K562 (cell line): Measurements from ENCODE around the gene CUEDC2. TPM values are rescaled to one million over a fixed set of nuclear protein-coding genes. Genes with fewer than 3 reads are reported as not detected.

ENCODE experiments used
- ARID2 ChIP-seq: fragments of 450-650 bp; IDR thresholded peaks from 2 replicates; pipeline ENCODE4 v1.6.1; 2017; ENCODE audit warnings: antibody characterized with exemption, mild to moderate bottlenecking
- ASH1L ChIP-seq: fragments of 450-650 bp; IDR thresholded peaks from 2 replicates; pipeline ENCODE4 v1.6.1; 2018; ENCODE audit warnings: borderline replicate concordance, mild to moderate bottlenecking, low read depth; ENCODE audit not compliant: partially characterized antibody
- ETV1 ChIP-seq: fragments of 450-650 bp; conservative IDR thresholded peaks from 2 replicates; pipeline ENCODE4 v1.6.1; 2016; ENCODE audit warnings: missing genetic modification characterization, control low read depth, low read depth, missing compliant biosample characterization
- FOXP1 ChIP-seq: sonication (generic); formaldehyde crosslinking; IDR thresholded peaks from 2 replicates; pipeline ENCODE4 v1.8.0; 2022; ENCODE audit warnings: mild to moderate bottlenecking, missing genetic modification reagents
- KDM5B ChIP-seq: fragments of 200-600 bp; sonication (generic); IDR thresholded peaks from 2 replicates; pipeline ENCODE4 v1.6.1; 2012; ENCODE audit warnings: low read depth, mild to moderate bottlenecking, moderate library complexity, low read length, control low read depth, inconsistent platforms; ENCODE audit not compliant: insufficient replicate concordance
- KLF16 ChIP-seq: IDR thresholded peaks from 2 replicates; pipeline ENCODE4 v1.6.1; 2016; ENCODE audit warnings: antibody characterized with exemption
- LARP7 ChIP-seq: fragments of 450-650 bp; IDR thresholded peaks from 2 replicates; pipeline ENCODE4 v1.6.1; 2016
- MAZ ChIP-seq, 2 experiments: fragments of 450-650 bp in 1 of 2; sonication (generic) in 1 of 2; formaldehyde crosslinking; IDR thresholded peaks in 1 of 2; conservative IDR thresholded peaks in 1 of 2; 2 replicates each; pipeline versions ENCODE4 v1.4.0 to v1.5.0; 2020; ENCODE audit warnings: mild to moderate bottlenecking in 1 of 2, missing genetic modification reagents in 1 of 2
- NONO ChIP-seq, 2 experiments: fragments of 200-400 bp in 1 of 2; fragments of 450-650 bp in 1 of 2; formaldehyde crosslinking in 1 of 2; IDR thresholded peaks; 2 replicates each; pipeline ENCODE4 v1.6.1; 2017; ENCODE audit warnings: low read depth in 2 of 2, mild to moderate bottlenecking in 2 of 2, moderate library complexity in 2 of 2, low read length in 1 of 2
- POLR2AphosphoS2 ChIP-seq: IDR thresholded peaks from 2 replicates; pipeline ENCODE4 v1.6.1; 2012; ENCODE audit warnings: low read length, improper control_type of control experiment
- POLR2G ChIP-seq: fragments of 200-400 bp; formaldehyde crosslinking; IDR thresholded peaks from 2 replicates; pipeline ENCODE4 v1.6.1; 2017; ENCODE audit warnings: low read depth, mild to moderate bottlenecking, antibody characterized with exemption, low read length, moderate library complexity
- STAT5A ChIP-seq: IDR thresholded peaks from 2 replicates; pipeline ENCODE4 v1.6.1; 2012; ENCODE audit warnings: low read length, inconsistent platforms, borderline replicate concordance
- TAF1 ChIP-seq: IDR thresholded peaks from 2 replicates; pipeline ENCODE4 v1.6.1; 2011; ENCODE audit warnings: mild to moderate bottlenecking, low read length, moderate library complexity; ENCODE audit not compliant: insufficient read depth, control insufficient read depth, severe bottlenecking; ENCODE audit errors: extremely low read depth
- ZBTB7A ChIP-seq: IDR thresholded peaks from 2 replicates; pipeline ENCODE4 v1.6.1; 2011; ENCODE audit warnings: low read depth, mild to moderate bottlenecking, low read length, moderate library complexity, borderline replicate concordance; ENCODE audit not compliant: control insufficient read depth
- polyA plus RNA-seq, 8 experiments: library from polyadenylated mRNA; depleted of rRNA in 4 of 8; stranded (reverse) in 5 of 8; unstranded in 3 of 8; fragments of >200 nt; fragmentation: Nextera tagmentation in 2 of 8; fragmentation: Illumina TruSeq in 1 of 8; extraction: Ambion mirVana in 2 of 8; extraction: Trizol in 1 of 8; gene quantifications; 2 replicates each; pipeline versions ENCODE4 v1.2.1 to v1.2.3, GENCODE V29; 2011 to 2014; ENCODE audit warnings: inconsistent platforms in 1 of 8, missing spikeins in 1 of 8
- total RNA-seq, 7 experiments: library from RNA; depleted of rRNA in 6 of 7; stranded (reverse); fragments of >200 nt in 6 of 7; fragmentation: Illumina TruSeq in 2 of 7; extraction: Trizol in 2 of 7; gene quantifications; 2 replicates each; pipeline versions ENCODE4 v1.2.1 to v1.2.3, GENCODE V29; 2011 to 2021; ENCODE audit warnings: low replicate concordance in 1 of 7
- TF ChIP-seq, protein P1 (sequence below): fragments of 200-800 bp; sonication (Bioruptor generic); IDR thresholded peaks from 2 replicates; pipeline ENCODE4 v1.6.1; 2017; ENCODE audit warnings: missing genetic modification characterization, missing compliant biosample characterization
- TF ChIP-seq, protein P2 (sequence below), 2 experiments: fragments of 150-350 bp in 1 of 2; IDR thresholded peaks; 2 replicates each; pipeline ENCODE4 v1.6.1; 2012 to 2016; ENCODE audit warnings: low read depth in 2 of 2, low read length in 2 of 2, mild to moderate bottlenecking in 1 of 2, moderate library complexity in 1 of 2
- TF ChIP-seq, protein P3 (sequence below): fragments of 250-450 bp; sonication (Bioruptor Pico); IDR thresholded peaks from 2 replicates; pipeline ENCODE4 v1.5.0; 2020; ENCODE audit warnings: mild to moderate bottlenecking, borderline replicate concordance
- TF ChIP-seq, protein P4 (sequence below): fragments of 450-650 bp; formaldehyde crosslinking; IDR thresholded peaks from 2 replicates; pipeline ENCODE4 v1.4.0; 2022; ENCODE audit warnings: mild to moderate bottlenecking, moderate library complexity

The CUEDC2 gene
- total and polyA plus RNA-seq, 9 of the 15 experiments (the other 6 are each of a cell fraction or from before 2014, with no cell fraction given): 8.5 to 48.9 (median 27.4) TPM

DNA sequence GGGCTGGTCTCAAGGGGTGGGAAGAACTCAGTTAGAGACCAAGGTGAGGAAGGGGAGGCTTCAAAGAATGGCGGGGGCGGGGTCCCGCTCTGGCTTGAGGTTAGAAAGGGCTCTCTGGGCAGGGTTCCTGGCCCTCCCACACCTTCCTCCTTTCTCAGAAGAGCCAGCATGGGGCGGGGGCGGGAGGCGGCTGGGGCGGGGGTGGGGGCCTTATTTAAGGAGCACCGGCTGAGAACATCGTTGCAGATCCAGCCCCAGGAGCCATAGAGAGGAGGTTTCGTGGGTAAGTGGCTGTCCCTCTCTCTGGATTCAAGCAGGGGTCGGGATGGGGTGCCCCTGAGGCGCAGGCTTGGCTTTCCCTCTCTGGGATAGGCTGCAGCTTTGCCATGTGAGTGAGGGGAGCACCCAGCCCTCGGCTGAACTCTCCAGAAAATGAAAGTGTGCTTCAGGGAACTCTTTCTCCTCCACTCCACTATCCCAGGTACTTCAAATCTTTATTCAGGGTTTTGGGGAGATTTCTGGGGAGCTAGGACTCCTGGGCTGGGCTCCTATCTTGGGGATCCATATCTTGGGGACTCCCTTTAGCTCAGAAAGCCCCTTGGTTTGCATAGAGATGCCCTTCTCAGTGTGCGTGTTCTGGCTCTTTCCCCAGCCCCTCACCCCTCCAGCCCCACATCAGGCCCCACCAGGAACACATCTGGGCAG, 3.3 kb upstream of the CUEDC2 start (continued):
- TF ChIP-seq NONO (IDR thresholded peaks at IDR 0.05; ENCODE audit: low read depth in 2 of 2, low read length in 1 of 2) (peak in 1 of 2 experiments; percentile 82; a peak in 2 of 4 replicates), TAF1 (peak; percentile 79), POLR2AphosphoS2 (peak; percentile 77; the same call in 1 of the 2 replicates), LARP7 (no peak), POLR2G (peak; percentile 80), KLF16 (0 out of 2 replicates have a peak, but pooled peaks have one; percentile 25), STAT5A (0 out of 2 replicates have a peak, but pooled peaks have one; percentile 16), ASH1L (no peak), KDM5B (peak; percentile 99), ETV1 (tag) (no peak), ZBTB7A (peak; percentile 77), FOXP1 (no peak), MAZ (CRISPR knock-in tag; conservative IDR thresholded peaks at IDR 0.05 in 1 of 2, IDR thresholded peaks at IDR 0.05 in 1 of 2) (peak in 1 of 2 experiments; percentile 68; a peak in 2 of 4 replicates), ARID2 (no peak)
- TF ChIP-seq, protein P1, sequence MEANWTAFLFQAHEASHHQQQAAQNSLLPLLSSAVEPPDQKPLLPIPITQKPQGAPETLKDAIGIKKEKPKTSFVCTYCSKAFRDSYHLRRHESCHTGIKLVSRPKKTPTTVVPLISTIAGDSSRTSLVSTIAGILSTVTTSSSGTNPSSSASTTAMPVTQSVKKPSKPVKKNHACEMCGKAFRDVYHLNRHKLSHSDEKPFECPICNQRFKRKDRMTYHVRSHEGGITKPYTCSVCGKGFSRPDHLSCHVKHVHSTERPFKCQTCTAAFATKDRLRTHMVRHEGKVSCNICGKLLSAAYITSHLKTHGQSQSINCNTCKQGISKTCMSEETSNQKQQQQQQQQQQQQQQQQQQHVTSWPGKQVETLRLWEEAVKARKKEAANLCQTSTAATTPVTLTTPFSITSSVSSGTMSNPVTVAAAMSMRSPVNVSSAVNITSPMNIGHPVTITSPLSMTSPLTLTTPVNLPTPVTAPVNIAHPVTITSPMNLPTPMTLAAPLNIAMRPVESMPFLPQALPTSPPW (CRISPR knock-in tag): peak; percentile 86
- TF ChIP-seq, protein P2, sequence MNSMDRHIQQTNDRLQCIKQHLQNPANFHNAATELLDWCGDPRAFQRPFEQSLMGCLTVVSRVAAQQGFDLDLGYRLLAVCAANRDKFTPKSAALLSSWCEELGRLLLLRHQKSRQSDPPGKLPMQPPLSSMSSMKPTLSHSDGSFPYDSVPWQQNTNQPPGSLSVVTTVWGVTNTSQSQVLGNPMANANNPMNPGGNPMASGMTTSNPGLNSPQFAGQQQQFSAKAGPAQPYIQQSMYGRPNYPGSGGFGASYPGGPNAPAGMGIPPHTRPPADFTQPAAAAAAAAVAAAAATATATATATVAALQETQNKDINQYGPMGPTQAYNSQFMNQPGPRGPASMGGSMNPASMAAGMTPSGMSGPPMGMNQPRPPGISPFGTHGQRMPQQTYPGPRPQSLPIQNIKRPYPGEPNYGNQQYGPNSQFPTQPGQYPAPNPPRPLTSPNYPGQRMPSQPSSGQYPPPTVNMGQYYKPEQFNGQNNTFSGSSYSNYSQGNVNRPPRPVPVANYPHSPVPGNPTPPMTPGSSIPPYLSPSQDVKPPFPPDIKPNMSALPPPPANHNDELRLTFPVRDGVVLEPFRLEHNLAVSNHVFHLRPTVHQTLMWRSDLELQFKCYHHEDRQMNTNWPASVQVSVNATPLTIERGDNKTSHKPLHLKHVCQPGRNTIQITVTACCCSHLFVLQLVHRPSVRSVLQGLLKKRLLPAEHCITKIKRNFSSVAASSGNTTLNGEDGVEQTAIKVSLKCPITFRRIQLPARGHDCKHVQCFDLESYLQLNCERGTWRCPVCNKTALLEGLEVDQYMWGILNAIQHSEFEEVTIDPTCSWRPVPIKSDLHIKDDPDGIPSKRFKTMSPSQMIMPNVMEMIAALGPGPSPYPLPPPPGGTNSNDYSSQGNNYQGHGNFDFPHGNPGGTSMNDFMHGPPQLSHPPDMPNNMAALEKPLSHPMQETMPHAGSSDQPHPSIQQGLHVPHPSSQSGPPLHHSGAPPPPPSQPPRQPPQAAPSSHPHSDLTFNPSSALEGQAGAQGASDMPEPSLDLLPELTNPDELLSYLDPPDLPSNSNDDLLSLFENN (IDR thresholded peaks at IDR 0.05; ENCODE audit: low read depth in 2 of 2, low read length in 2 of 2): 0 out of 4 replicates have a peak, but pooled peaks of 1 of the 2 experiments have one; percentile 45
- TF ChIP-seq, protein P3, sequence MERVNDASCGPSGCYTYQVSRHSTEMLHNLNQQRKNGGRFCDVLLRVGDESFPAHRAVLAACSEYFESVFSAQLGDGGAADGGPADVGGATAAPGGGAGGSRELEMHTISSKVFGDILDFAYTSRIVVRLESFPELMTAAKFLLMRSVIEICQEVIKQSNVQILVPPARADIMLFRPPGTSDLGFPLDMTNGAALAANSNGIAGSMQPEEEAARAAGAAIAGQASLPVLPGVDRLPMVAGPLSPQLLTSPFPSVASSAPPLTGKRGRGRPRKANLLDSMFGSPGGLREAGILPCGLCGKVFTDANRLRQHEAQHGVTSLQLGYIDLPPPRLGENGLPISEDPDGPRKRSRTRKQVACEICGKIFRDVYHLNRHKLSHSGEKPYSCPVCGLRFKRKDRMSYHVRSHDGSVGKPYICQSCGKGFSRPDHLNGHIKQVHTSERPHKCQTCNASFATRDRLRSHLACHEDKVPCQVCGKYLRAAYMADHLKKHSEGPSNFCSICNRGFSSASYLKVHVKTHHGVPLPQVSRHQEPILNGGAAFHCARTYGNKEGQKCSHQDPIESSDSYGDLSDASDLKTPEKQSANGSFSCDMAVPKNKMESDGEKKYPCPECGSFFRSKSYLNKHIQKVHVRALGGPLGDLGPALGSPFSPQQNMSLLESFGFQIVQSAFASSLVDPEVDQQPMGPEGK (CRISPR knock-in tag): no peak
- TF ChIP-seq, protein P4, sequence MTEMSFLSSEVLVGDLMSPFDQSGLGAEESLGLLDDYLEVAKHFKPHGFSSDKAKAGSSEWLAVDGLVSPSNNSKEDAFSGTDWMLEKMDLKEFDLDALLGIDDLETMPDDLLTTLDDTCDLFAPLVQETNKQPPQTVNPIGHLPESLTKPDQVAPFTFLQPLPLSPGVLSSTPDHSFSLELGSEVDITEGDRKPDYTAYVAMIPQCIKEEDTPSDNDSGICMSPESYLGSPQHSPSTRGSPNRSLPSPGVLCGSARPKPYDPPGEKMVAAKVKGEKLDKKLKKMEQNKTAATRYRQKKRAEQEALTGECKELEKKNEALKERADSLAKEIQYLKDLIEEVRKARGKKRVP (CRISPR knock-in tag): no peak
